Esophagus (tissue), 2 donors: ENCODE data around the gene TRAIP. TPM values are rescaled to one million over a fixed set of nuclear protein-coding genes. Genes with fewer than 3 reads are reported as not detected.

Source experiments
- H3K27ac ChIP-seq, 2 donors: one replicate each; pipeline ENCODE4 v1.5.1; 2013; ENCODE audit warnings: low read depth in 2 of 2, mild to moderate bottlenecking in 2 of 2, inconsistent platforms in 1 of 2, low read length in 1 of 2, moderate library complexity in 1 of 2
- H3K27me3 ChIP-seq, 2 donors: one replicate each; pipeline ENCODE4 v1.6.1; 2013; ENCODE audit warnings: low read length in 2 of 2, control low read depth in 1 of 2, mild to moderate bottlenecking in 1 of 2; ENCODE audit not compliant: insufficient read depth in 2 of 2, control insufficient read depth in 1 of 2
- H3K36me3 ChIP-seq, 2 donors: one replicate each; pipeline ENCODE4 v1.6.1; 2013; ENCODE audit warnings: low read length in 1 of 2; ENCODE audit not compliant: control insufficient read depth in 2 of 2, insufficient read depth in 2 of 2
- H3K4me1 ChIP-seq, 2 donors: one replicate each; pipeline ENCODE4 v1.6.1; 2013; ENCODE audit warnings: low read length in 1 of 2; ENCODE audit not compliant: control insufficient read depth in 2 of 2, insufficient read depth in 2 of 2
- H3K4me3 ChIP-seq, 2 donors: one replicate each; pipeline ENCODE4 v1.5.1; 2013; ENCODE audit warnings: low read length in 2 of 2, mild to moderate bottlenecking in 2 of 2, low read depth in 1 of 2, moderate library complexity in 1 of 2
- H3K9me3 ChIP-seq, 2 donors: one replicate each; pipeline ENCODE4 v1.6.1; 2013; ENCODE audit warnings: mild to moderate bottlenecking in 2 of 2, low read depth in 1 of 2, low read length in 1 of 2, moderate library complexity in 1 of 2; ENCODE audit not compliant: control insufficient read depth in 2 of 2, insufficient read depth in 1 of 2
- WGBS, 2 donors: extraction: QIAGEN DNeasy Blood & Tissue Kit; methylation state at CpG; one replicate each; pipeline ENCODE4 v1.1.7; 2013; 5-methylcytosine and 5-hydroxymethylcytosine counted together
- polyA plus RNA-seq, 2 donors: library from polyadenylated mRNA; stranded (reverse); fragments of 200-250 nt; gene quantifications; one replicate each; pipeline ENCODE4 v1.2.3, GENCODE V29; 2013
- donor health status: healthy with polysubstance abuse.
- donor health status: Bipolar disorder and iron deficiency.

TRAIP gene
- polyA plus RNA-seq, 2 donors, result 4.1 to 4.3 TPM

- 85% methylated on average over 23 to 24 of the region's 24 CpGs for WGBS, 2 donors
- Histone ChIP-seq H3K9me3 (no peaks in the 10 kb centered on the region), H3K4me1 (peaks cover 0 to 8% of the 10 kb centered on the region in 2 donors), H3K4me3 (no peak overlapping the region), H3K27me3 (no peaks in the 10 kb centered on the region), H3K27ac (no peak overlapping the region), H3K36me3 (no peaks in the 10 kb centered on the region)
Measured at GRCh38 chr3:49794926-49795905, 61.1 kb downstream of the TRAIP start.

DNA sequence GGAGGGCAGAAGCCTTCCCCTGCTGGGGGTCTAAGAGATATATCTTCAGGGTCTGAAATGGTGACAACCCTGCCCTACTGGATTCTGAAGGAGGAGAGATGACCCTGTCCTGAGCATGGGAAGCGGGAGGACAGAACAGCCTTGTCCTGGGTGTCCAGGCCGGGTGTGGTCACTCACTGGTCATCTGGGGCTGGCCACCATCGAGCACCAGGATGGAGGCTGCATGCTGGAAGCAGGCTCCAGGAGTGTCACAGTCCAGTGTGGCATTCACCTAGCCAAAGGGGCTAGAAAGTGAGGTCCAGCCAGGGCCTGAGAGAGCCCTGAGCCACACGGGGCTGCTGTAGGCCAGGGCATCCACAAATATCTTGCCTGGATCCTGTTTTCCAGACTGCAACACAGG is 61.9 kb downstream of the TRAIP start:
- H3K9me3 ChIP-seq, result no peaks in the 10 kb centered on the region
- WGBS, 2 donors, result 78 to 81% methylated on average over 4 of the region's 4 CpGs
- peaks cover 0 to 6% of the 10 kb centered on the region in 2 donors for H3K4me1 ChIP-seq
- no peak overlapping the region for H3K4me3 ChIP-seq
- H3K36me3 ChIP-seq, result no peaks in the 10 kb centered on the region
- H3K27me3 ChIP-seq, result no peaks in the 10 kb centered on the region
- H3K27ac ChIP-seq, result no peak overlapping the region

DNA sequence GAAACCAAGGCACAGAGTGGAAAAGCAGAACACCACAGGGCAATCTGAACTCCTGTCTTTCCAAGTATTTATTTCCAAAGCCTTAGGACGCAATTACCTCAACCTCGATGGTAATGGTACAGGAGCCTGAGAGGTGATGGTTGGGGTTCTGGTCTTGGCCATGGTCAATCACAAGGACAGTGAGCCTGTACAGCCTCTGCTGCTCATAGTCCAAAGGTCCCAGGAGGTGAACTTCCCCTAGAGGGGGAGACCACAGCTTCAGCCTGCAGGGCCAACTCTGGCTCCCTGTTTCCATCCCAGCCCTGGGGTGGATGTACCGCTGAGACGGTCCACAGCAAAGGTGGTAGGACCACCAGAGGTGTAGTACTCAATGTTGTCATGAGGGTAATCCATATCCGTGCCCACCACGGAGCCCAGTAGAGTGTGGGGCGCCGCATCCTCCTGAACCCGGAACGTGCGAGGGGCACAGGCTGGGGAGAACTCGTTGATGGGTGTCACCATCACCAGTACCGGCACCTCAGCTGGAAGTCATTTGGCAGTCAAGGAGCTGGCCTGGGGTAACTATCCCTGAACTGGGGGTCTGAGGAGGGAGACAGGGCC is 62.8 kb downstream of the TRAIP start:
- Histone ChIP-seq H3K36me3 (no peaks in the 10 kb centered on the region), H3K27me3 (no peaks in the 10 kb centered on the region), H3K9me3 (no peaks in the 10 kb centered on the region), H3K4me1 (peaks cover 0 to 3% of the 10 kb centered on the region in 2 donors), H3K27ac (no peak overlapping the region), H3K4me3 (no peak overlapping the region)
- 93 to 94% methylated on average over 13 of the region's 13 CpGs for WGBS, 2 donors

- Histone ChIP-seq H3K27me3 (no peaks in the 10 kb centered on the region), H3K4me1 (peaks cover 0 to 3% of the 10 kb centered on the region in 2 donors), H3K36me3 (no peaks in the 10 kb centered on the region), H3K27ac (no peak overlapping the region), H3K9me3 (no peaks in the 10 kb centered on the region), H3K4me3 (no peak overlapping the region)
- WGBS, 2 donors, result 91% methylated on average over 10 of the region's 10 CpGs
Measured at GRCh38 chr3:49792371-49793150, 63.8 kb downstream of the TRAIP start.

DNA sequence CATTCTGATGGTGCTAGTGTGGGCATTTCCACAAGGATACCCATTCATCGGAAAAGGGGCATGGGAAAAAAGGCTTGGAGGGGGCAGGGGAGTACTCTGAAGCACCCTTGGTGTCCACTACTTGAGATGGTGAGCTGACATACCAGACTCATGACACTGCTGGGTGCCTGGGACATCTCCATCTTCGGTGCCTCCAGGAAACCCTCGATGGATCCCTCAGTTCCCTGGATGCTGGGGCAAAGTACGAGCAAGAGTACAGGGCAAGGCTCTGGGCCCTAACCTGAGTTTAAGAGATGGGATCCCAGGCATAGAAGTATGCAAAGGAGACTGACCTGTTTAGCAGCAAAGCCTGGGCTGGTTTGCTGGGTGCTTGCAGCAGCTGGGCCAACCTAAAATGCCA is 64.8 kb downstream of the TRAIP start:
- Histone ChIP-seq H3K4me3 (no peak overlapping the region), H3K9me3 (no peaks in the 10 kb centered on the region), H3K27ac (no peak overlapping the region), H3K4me1 (peaks cover 0 to 7% of the 10 kb centered on the region in 2 donors), H3K36me3 (no peaks in the 10 kb centered on the region), H3K27me3 (no peaks in the 10 kb centered on the region)
- 89 to 93% methylated on average over 4 of the region's 4 CpGs for WGBS, 2 donors

- 65 to 66% methylated on average over 9 of the region's 9 CpGs for WGBS, 2 donors
- Histone ChIP-seq H3K27me3 (no peaks in the 10 kb centered on the region), H3K4me3 (no peak overlapping the region), H3K4me1 (peaks cover 0 to 7% of the 10 kb centered on the region in 2 donors), H3K27ac (no peak overlapping the region), H3K9me3 (no peaks in the 10 kb centered on the region), H3K36me3 (no peaks in the 10 kb centered on the region)
Measured at GRCh38 chr3:49790626-49791411, 65.5 kb downstream of the TRAIP start.

- H3K36me3 ChIP-seq, result no peaks in the 10 kb centered on the region
- H3K4me1 ChIP-seq, result peaks cover 0 to 7% of the 10 kb centered on the region in 2 donors
- no peaks in the 10 kb centered on the region for H3K9me3 ChIP-seq
- no peak overlapping the region for H3K27ac ChIP-seq
- H3K4me3 ChIP-seq, result no peak overlapping the region
- WGBS, 2 donors, result 93 to 98% methylated on average over 2 of the region's 2 CpGs
- H3K27me3 ChIP-seq, result no peaks in the 10 kb centered on the region
Measured at GRCh38 chr3:49788056-49788455, 68.3 kb downstream of the TRAIP start.

DNA sequence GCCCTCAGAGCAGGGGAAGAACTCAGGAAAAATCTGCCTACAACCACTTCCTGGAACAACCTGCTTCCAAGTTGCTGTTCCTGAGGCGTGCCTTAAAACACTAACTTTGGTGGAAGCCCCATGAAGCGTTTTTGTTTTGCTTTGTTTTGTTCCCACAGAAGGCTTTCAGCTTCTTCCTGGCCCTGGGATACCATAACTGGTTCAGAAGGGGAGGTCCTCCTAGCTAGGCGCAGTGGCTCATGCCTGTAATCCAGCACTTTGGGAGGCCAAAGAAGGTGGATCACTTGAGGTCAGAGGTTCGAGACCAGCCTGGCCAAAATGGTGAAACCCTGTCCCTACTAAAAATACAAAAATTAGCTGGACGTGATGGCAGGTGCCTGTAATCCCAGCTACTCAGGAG is 68.8 kb downstream of the TRAIP start:
- H3K36me3 ChIP-seq, result no peaks in the 10 kb centered on the region
- no peak overlapping the region for H3K4me3 ChIP-seq
- H3K27me3 ChIP-seq, result no peaks in the 10 kb centered on the region
- H3K27ac ChIP-seq, result peak overlapping the region; percentile 84 to 94
- no peaks in the 10 kb centered on the region for H3K9me3 ChIP-seq
- 82 to 85% methylated on average over 5 of the region's 5 CpGs for WGBS, 2 donors
- H3K4me1 ChIP-seq, result peaks cover 0 to 7% of the 10 kb centered on the region in 2 donors

DNA sequence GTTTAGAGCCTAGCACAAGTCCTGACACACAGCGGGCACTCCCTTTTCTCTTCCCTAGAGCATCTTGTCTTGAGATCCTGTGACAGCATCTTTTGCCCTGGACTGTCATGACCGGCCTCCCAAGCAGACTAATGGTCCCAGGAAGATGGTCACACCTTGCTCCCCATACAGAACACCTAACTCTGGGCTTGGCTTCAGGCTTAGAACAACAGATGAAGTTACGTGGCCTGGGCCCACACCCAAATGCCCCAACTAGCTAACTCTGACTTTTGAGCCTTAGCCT is 69.2 kb downstream of the TRAIP start:
- H3K27me3 ChIP-seq, result no peaks in the 10 kb centered on the region
- 40 to 58% methylated on average over 3 of the region's 3 CpGs for WGBS, 2 donors
- no peaks in the 10 kb centered on the region for H3K9me3 ChIP-seq
- H3K4me1 ChIP-seq, result peaks cover 0 to 7% of the 10 kb centered on the region in 2 donors
- H3K4me3 ChIP-seq, result peak overlapping the region in 1 of 2 donors; percentile 23
- H3K36me3 ChIP-seq, result no peaks in the 10 kb centered on the region
- peak overlapping the region; percentile 84 to 94 for H3K27ac ChIP-seq
